Measurements from ENCODE around the gene ANTXR1. TPM values are rescaled to one million over a fixed set of nuclear protein-coding genes. Genes with fewer than 3 reads are reported as not detected.

ANTXR1 gene
- total RNA-seq, 4 donors from 2014 or later = 53.7 to 69.0 (median 59.3) TPM

GRCh38 chr2:69082430-69082997 lies 69.5 kb downstream of the ANTXR1 start:
- no peaks in the 10 kb centered on the region for H3K9me3 ChIP-seq
- DNase-seq (ENCODE audit: low spot score in 2 of 2) = peak in 1 of 2 donors; percentile 36
- peaks cover 0 to 26% (median 0%) of the 10 kb centered on the region in 3 donors for H3K36me3 ChIP-seq
- H3K4me3 ChIP-seq = no peak overlapping the region
- TF ChIP-seq EP300 (IDR thresholded peaks at IDR 0.05) (peak in 1 of 2 donors; percentile 17), POLR2A (IDR thresholded peaks at IDR 0.05) (no peak), CTCF (IDR thresholded peaks at IDR 0.05) (no peak)
- H3K27ac ChIP-seq = peak overlapping the region in 3 of 4 donors; percentile 64 to 85 (median 80)
- peaks cover 0 to 40% (median 22%) of the 10 kb centered on the region in 4 donors for H3K4me1 ChIP-seq
- 47 to 55% methylated on average over 9 of the region's 9 CpGs for whole genome bisulfite sequencing, 2 donors
- no peaks in the 10 kb centered on the region for H3K27me3 ChIP-seq

DNA sequence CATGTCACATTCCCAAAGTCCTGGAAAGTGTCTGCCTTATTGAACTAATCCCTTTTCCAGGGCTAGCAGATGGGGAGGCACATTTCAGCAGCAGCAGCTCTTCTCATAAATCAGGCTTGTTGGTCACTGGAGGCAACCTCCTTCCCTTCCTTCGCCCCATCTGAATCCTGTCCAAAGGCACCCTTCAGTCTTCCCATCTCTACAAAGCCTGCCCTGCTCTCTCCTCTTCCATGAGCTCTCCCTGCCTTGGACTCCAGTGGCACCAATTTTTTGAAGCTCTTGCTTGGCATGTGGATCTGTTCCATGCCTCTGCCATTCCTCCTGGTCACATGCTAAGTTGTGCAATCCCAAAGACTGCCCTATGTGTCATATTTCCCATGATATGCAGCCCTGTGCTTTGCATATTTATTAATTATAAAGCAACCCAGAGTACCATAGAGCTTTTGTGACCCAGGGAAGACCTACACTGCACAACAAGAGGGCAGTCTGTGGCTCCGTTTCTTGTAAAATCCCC lies 70.3 kb downstream of the ANTXR1 start:
- Histone ChIP-seq H3K27ac (peak overlapping the region; percentile 2 to 85 (median 72)), H3K36me3 (peaks cover 0 to 19% (median 0%) of the 10 kb centered on the region in 3 donors), H3K9me3 (no peaks in the 10 kb centered on the region), H3K27me3 (no peaks in the 10 kb centered on the region), H3K4me3 (no peak overlapping the region), H3K4me1 (peaks cover 0 to 47% (median 22%) of the 10 kb centered on the region in 4 donors)
- 46 to 51% methylated on average over 2 of the region's 2 CpGs for WGBS, 2 donors
- DNase-seq (ENCODE audit: low spot score in 2 of 2) = no peak
- TF ChIP-seq EP300 (IDR thresholded peaks at IDR 0.05) (peak in 1 of 2 donors; percentile 85), CTCF (IDR thresholded peaks at IDR 0.05) (no peak)

DNA sequence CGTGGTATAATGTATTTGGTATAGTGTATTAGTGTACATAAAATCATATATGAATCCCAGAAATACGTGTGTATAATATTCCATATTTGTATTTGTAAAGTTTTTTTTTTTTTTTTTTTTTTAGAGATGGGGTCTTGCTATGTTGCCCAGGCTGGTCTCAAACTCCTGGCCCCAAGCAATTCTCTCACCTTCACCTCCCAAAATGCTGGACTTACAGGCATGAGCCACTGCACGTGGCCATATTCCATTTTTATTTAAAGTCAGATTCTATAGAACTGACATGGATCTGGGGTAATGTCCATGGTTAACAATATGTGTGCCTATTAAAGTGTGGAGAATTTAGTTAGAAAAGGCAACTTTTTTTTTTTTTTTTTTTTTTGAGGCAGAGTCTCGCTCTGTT lies 71.5 kb downstream of the ANTXR1 start:
- H3K4me3 ChIP-seq = no peak overlapping the region
- WGBS, 2 donors = 75 to 84% methylated on average over 4 of the region's 4 CpGs
- H3K27ac ChIP-seq = peak overlapping the region in 2 of 4 donors; percentile 80 to 85
- no peaks in the 10 kb centered on the region for H3K27me3 ChIP-seq
- no peaks in the 10 kb centered on the region for H3K9me3 ChIP-seq
- peaks cover 0 to 8% (median 0%) of the 10 kb centered on the region in 3 donors for H3K36me3 ChIP-seq
- TF ChIP-seq EP300 (IDR thresholded peaks at IDR 0.05) = no peak
- no peak for TF ChIP-seq POLR2A (IDR thresholded peaks at IDR 0.05)
- no peak for TF ChIP-seq CTCF (IDR thresholded peaks at IDR 0.05)
- H3K4me1 ChIP-seq = peaks cover 0 to 56% (median 22%) of the 10 kb centered on the region in 4 donors
- DNase-seq (ENCODE audit: low spot score in 2 of 2) = no peak

GRCh38 chr2:69086466-69086865 lies 73.5 kb downstream of the ANTXR1 start:
- TF ChIP-seq CTCF (IDR thresholded peaks at IDR 0.05) (no peak), POLR2A (IDR thresholded peaks at IDR 0.05) (no peak)
- Histone ChIP-seq H3K4me3 (no peak overlapping the region), H3K36me3 (peaks cover 0 to 7% (median 0%) of the 10 kb centered on the region in 3 donors), H3K27ac (no peak overlapping the region), H3K9me3 (no peaks in the 10 kb centered on the region), H3K27me3 (no peaks in the 10 kb centered on the region), H3K4me1 (peaks cover 0 to 56% (median 22%) of the 10 kb centered on the region in 4 donors)
- 81 to 85% methylated on average over 4 of the region's 4 CpGs for WGBS, 2 donors
- DNase-seq (ENCODE audit: low spot score in 2 of 2) = no peak

GRCh38 chr2:69087211-69087911 lies 74.4 kb downstream of the ANTXR1 start:
- peaks cover 0 to 11% (median 0%) of the 10 kb centered on the region in 3 donors for H3K36me3 ChIP-seq
- H3K4me1 ChIP-seq = peaks cover 0 to 50% (median 16%) of the 10 kb centered on the region in 4 donors
- no peak overlapping the region for H3K4me3 ChIP-seq
- 81 to 82% methylated on average over 5 of the region's 5 CpGs for WGBS, 2 donors
- DNase-seq (ENCODE audit: low spot score in 2 of 2) = no peak
- peak overlapping the region in 2 of 4 donors; percentile 46 to 50 for H3K27ac ChIP-seq
- no peaks in the 10 kb centered on the region for H3K9me3 ChIP-seq
- H3K27me3 ChIP-seq = no peaks in the 10 kb centered on the region
- TF ChIP-seq CTCF (IDR thresholded peaks at IDR 0.05) (no peak), EP300 (IDR thresholded peaks at IDR 0.05) (no peak), POLR2A (IDR thresholded peaks at IDR 0.05) (no peak)
